ENCODE measurements around the gene ZNF408. TPM values are rescaled to one million over a fixed set of nuclear protein-coding genes. Genes with fewer than 3 reads are reported as not detected.
"Not testable (repeated sequence)": the region's sequence is repeated elsewhere in the genome, so short reads cannot be mapped to it uniquely, and the experiment has no call there.

ZNF408 gene
- total RNA-seq, 2 donors from 2014 or later, result 9.9 to 17.8 TPM

DNA sequence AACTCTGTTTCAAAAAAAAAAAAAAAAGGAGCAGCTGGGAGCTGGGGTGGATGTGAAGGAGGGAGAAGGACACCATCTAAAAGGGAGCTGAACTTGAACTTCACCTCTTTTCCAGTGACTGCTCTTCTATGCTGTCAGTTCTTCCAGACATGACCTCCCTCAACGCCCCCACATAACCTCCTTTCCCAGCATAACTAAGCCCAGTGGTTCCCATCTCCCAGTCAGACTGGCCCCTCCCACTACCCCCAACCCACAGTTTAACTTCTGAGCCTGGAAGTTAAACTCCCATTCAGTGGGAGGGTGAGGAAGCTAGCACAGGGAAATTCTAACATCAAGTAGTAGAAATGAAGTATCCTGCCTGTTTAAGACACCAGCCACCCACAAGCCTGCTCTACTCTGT lies 2.2 kb upstream of the ZNF408 start:
- peaks cover 14 to 27% of the 10 kb centered on the region in 2 donors for H3K36me3 ChIP-seq
- no peak overlapping the region for H3K4me3 ChIP-seq
- 71% methylated on average over 1 of the region's 1 CpG for WGBS
- no peak overlapping the region for H3K27ac ChIP-seq
- intact Hi-C loops (cut with DNase I), result loop anchor here (5.0 kb wide), 1 partner anchor 51 kb away; no protein-coding TSS in a partner anchor
- no peaks in the 10 kb centered on the region for H3K4me1 ChIP-seq (replicated peaks)
- no peaks in the 10 kb centered on the region for H3K9me3 ChIP-seq
- DNase-seq (ENCODE audit: low spot score), result no peak
- no peaks in the 10 kb centered on the region for H3K27me3 ChIP-seq (replicated peaks; ENCODE audit: insufficient read depth)
- TF ChIP-seq, protein P1, sequence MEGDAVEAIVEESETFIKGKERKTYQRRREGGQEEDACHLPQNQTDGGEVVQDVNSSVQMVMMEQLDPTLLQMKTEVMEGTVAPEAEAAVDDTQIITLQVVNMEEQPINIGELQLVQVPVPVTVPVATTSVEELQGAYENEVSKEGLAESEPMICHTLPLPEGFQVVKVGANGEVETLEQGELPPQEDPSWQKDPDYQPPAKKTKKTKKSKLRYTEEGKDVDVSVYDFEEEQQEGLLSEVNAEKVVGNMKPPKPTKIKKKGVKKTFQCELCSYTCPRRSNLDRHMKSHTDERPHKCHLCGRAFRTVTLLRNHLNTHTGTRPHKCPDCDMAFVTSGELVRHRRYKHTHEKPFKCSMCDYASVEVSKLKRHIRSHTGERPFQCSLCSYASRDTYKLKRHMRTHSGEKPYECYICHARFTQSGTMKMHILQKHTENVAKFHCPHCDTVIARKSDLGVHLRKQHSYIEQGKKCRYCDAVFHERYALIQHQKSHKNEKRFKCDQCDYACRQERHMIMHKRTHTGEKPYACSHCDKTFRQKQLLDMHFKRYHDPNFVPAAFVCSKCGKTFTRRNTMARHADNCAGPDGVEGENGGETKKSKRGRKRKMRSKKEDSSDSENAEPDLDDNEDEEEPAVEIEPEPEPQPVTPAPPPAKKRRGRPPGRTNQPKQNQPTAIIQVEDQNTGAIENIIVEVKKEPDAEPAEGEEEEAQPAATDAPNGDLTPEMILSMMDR (IDR thresholded peaks at IDR 0.05), result no peak
- no peak for TF ChIP-seq POLR2A (IDR thresholded peaks at IDR 0.05)
- no peak for TF ChIP-seq POLR2AphosphoS5 (IDR thresholded peaks at IDR 0.05)

DNA sequence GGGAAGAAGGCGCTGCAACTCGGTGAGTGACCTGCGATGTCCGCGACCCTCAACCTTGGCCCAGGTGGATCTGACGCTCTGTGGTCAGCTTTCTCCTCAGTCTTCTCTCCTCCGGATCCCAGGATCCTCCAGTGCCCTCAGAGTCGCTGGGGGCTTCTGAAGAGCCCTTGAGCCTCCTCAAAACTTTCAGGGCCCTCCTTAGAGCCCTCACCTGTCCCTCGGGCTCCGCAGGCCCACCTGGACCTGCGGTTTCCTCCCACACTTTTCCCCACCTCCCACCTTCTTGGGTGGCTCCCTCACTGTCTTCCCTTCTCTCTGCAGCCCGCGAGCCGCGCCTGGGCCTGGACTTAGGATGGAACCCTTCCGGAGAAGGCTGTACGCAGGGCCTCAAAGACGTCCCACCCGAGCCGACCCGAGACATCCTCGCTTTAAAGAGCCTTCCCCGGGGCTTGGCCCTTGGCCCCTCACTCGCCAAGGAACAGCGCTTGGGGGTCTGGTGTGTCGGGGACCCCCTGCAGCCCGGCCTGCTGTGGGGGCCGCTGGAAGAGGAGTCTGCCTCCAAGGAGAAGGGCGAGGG lies 335 bp downstream of the ZNF408 start:
- intact Hi-C loops (cut with DNase I), result loop anchor here (2.0 kb wide), 1 partner anchor 84 kb away; the partner anchor contains the start of genes ATG13 and HARBI1
- Histone ChIP-seq H3K36me3 (peaks cover 5 to 32% of the 10 kb centered on the region in 2 donors), H3K4me1 (replicated peaks) (no peaks in the 10 kb centered on the region), H3K27ac (peak overlapping the region; percentile 90 to 92), H3K9me3 (no peaks in the 10 kb centered on the region), H3K4me3 (peak overlapping the region; percentile 70 to 89), H3K27me3 (replicated peaks; ENCODE audit: insufficient read depth) (no peaks in the 10 kb centered on the region)
- TF ChIP-seq POLR2AphosphoS5 (IDR thresholded peaks at IDR 0.05) (no peak), POLR2A (IDR thresholded peaks at IDR 0.05) (no peak)
- TF ChIP-seq, protein P1 (IDR thresholded peaks at IDR 0.05), result no peak
- DNase-seq (ENCODE audit: low spot score), result no peak
- WGBS, result under 1% methylated on average over 29 of the region's 29 CpGs

DNA sequence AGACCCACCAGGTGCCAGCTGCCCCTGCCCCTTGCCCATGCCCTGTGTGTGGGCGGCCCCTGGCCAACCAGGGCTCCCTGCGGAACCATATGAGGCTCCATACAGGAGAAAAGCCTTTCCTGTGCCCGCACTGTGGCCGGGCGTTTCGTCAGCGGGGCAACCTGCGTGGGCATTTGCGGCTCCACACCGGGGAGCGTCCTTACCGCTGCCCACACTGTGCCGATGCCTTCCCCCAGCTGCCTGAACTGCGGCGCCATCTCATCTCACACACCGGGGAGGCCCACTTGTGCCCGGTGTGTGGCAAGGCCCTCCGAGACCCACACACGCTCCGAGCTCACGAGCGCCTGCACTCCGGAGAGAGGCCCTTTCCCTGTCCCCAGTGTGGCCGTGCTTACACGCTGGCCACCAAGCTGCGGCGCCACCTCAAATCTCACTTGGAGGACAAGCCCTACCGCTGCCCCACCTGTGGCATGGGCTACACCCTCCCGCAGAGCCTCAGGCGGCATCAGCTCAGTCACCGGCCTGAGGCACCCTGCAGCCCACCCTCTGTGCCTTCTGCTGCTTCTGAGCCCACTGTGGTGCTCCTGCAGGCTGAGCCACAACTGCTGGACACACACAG lies 4.3 kb downstream of the ZNF408 start:
- no peaks in the 10 kb centered on the region for H3K27me3 ChIP-seq (replicated peaks; ENCODE audit: insufficient read depth)
- no peaks in the 10 kb centered on the region for H3K4me1 ChIP-seq (replicated peaks)
- no peak for DNase-seq (ENCODE audit: low spot score)
- no peaks in the 10 kb centered on the region for H3K9me3 ChIP-seq
- 95% methylated on average over 29 of the region's 31 CpGs for WGBS
- TF ChIP-seq POLR2AphosphoS5 (IDR thresholded peaks at IDR 0.05), result no peak
- TF ChIP-seq POLR2A (IDR thresholded peaks at IDR 0.05), result no peak
- TF ChIP-seq, protein P1 (IDR thresholded peaks at IDR 0.05), result no peak
- intact Hi-C loops (cut with DNase I), result no loop called here
- no peak overlapping the region for H3K4me3 ChIP-seq
- H3K27ac ChIP-seq, result no peak overlapping the region
- H3K36me3 ChIP-seq, result peaks cover 5 to 36% of the 10 kb centered on the region in 2 donors

DNA sequence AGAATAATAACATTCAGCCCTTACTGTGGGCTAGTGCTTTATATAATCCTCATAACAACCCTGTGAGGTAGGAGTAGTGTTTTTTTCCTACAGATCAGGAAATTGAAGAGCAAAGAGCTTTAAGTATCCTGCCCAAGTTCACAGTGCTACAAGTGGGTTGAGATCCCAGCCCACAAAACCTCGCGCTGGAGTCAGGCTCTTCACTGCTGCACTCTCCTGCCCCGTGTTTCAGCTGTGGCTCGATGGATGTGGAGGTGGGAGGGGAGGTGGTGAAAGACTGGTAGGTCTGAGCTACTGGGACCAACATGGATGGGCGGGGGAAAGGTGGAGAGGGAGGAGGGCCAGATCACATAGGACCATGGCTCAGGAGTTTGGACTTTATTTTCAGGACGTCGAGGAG lies 6.1 kb downstream of the ZNF408 start:
- WGBS, result 94% methylated on average over 7 of the region's 7 CpGs
- TF ChIP-seq POLR2A (IDR thresholded peaks at IDR 0.05) (no peak), POLR2AphosphoS5 (IDR thresholded peaks at IDR 0.05) (no peak)
- TF ChIP-seq, protein P1 (IDR thresholded peaks at IDR 0.05), result no peak
- intact Hi-C loops (cut with DNase I), result no loop called here
- Histone ChIP-seq H3K4me3 (no peak overlapping the region), H3K27me3 (replicated peaks; ENCODE audit: insufficient read depth) (no peaks in the 10 kb centered on the region), H3K27ac (no peak overlapping the region), H3K4me1 (replicated peaks) (no peaks in the 10 kb centered on the region), H3K9me3 (no peaks in the 10 kb centered on the region), H3K36me3 (peaks cover 5 to 36% of the 10 kb centered on the region in 2 donors)
- DNase-seq (ENCODE audit: low spot score), result no peak

DNA sequence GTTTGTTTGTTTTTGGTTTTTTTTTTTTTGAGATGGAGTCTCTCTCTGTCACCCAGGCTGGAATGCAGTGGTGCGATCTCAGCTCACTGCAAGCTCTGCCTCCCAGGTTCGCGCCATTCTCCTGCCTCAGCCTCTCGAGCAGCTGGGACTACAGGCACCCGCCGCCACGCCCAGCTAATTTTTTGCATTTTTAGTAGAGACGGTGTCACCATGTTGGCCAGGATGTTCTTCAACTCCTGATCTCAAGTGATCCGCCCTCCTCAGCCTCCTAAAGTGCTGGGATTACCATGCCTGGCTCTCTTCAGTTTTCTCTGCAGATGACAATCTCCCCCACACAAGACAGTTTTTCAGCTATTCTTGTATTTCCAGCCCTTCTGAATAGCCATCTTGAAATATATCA lies 8.5 kb downstream of the ZNF408 start:
- H3K36me3 ChIP-seq, result peaks cover 5 to 21% of the 10 kb centered on the region in 2 donors
- H3K4me1 ChIP-seq (replicated peaks); DNase-seq (ENCODE audit: low spot score); H3K27me3 ChIP-seq (replicated peaks; ENCODE audit: insufficient read depth); H3K9me3 ChIP-seq; intact Hi-C loops (cut with DNase I); H3K27ac ChIP-seq; H3K4me3 ChIP-seq: not testable (repeated sequence)
- WGBS, result 92% methylated on average over 9 of the region's 9 CpGs

All from prostate gland (tissue), 2 donors.